T47D (cell line): ENCODE results near the gene RFX3.

Experiments used
- DNase-seq, 2 experiments: peaks; one replicate each; pipeline versions ENCODE4 v3.0.0 to v3.0.0-alpha.2; 2011 to 2012; ENCODE audit warnings: low read depth in 1 of 2, low spot score in 1 of 2
- JUND ChIP-seq: IDR thresholded peaks from 2 replicates; pipeline ENCODE4 v1.6.1; 2012; ENCODE audit warnings: low read depth
- in situ Hi-C: cut with HindIII; loops from 2 replicates; pipeline ENCODE4 v1.10.0; 2016; ENCODE audit warnings: low sequenced_read_pairs, low pct_unique_long_range_greater_than_20kb

The RFX3 gene

DNA sequence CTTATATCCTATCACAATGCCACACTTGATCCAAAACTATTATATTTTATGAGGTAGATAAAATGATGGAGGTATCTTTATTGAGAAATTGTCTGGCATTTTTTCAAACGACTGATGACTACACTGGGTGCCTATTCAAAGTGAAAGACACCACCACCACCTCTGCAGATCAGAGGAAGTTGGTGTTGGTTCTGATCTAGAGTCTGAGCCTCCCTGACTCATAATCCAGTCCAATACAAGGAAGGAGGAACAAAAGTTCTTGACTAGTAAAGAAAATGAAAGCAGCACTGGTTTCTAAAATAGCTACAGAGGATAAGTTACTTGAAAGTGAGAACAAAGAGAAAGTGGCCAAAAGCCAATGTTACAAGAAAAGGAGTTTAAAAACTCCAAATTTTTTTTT is 139.9 kb downstream of the RFX3 start:
- no peak for TF ChIP-seq JUND
- in situ Hi-C loops: no loop called here
- no peak for DNase-seq

DNA sequence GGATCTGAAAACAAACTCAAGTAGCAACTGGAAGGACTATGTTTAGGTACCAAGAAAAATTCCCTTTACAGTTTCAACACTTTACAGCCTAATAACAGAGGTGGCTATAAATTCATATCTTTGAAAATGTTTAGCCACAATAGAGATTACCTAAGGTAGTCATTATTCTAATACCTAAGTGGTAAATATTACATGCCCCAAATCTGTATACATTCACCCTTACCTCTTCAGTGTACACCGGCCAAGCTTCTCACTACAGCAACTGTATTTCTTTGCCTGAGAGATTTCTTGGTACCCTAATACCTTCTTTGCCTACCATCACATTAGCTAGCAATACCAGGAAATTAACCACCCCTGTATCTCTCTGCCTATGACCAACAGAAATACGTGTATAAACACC is 154.0 kb downstream of the RFX3 start:
- in situ Hi-C loops: no loop called here
- no peak for TF ChIP-seq JUND
- no peak for DNase-seq

DNA sequence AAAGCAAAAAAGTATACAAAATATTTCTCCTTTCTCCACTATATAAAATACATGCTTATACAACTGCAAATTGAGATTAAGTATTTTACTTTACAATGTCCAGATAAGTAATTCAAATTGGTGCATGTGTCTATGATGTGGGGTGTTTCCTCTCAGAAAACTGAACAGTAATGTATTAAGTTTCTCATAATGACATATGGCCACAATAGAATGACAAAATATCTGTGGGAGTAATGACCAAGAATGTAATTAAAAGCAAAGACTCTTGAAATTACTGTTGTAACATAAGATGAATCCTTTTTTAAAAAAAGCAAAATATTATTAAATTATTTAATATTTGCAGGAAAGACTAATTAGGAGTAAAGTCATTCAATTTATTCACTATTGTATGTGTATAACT is 155.1 kb downstream of the RFX3 start:
- DNase-seq: no peak
- no peak for TF ChIP-seq JUND
- in situ Hi-C loops: no loop called here

DNA sequence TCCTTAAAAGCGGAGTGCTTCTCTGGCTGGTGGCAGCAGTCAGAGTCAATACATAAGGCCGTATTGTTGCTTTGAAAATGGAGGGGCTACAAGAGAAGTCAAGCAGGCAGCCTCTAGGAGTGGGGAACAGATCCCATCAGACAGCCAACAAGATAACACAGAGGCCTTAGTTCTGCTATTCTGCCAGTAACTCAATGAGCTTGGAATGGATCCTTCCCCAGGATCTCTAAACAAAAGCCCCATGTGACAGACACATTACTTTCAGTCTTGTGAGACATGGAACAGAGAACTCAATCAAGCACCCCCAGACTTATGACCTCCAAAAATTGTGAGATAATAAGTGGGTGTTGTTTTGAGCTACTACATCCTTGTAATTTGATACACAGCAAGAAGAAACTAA is 158.6 kb downstream of the RFX3 start:
- no peak for DNase-seq
- in situ Hi-C loops: no loop called here
- no peak for TF ChIP-seq JUND

DNA sequence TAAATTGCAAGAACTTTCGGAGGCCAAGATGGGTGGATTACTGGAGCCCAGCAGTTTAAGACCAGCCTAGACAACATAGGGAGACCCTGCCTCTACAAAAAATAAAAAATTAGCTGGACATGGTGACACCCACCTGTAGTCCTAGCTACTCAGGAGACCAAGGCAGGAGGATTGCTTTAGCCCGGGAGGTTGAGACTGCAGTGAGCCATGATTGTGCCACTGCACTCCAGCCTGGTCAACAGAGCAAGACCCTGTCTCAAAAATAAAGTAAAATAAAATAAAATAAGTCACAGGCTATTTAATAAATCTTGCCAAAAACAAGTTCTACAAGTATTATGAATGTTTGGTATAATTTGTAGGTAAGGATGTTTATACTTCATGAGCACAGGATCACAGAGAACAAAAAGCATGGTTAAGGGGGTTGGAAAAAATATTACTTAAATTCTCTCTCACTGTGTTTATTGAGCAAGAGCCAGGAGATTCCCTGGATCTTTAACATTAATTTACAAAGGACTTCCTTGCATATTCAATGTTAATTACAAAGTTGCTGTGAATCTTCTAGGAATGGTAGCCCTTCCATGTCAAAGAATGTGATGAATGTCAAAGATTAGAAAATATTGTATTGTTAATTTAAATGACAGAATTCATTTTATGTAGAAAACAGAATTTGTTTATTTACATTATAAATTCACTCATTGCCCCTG is 164.0 kb downstream of the RFX3 start:
- TF ChIP-seq JUND: no peak
- in situ Hi-C loops: no loop called here
- DNase-seq: no peak

DNA sequence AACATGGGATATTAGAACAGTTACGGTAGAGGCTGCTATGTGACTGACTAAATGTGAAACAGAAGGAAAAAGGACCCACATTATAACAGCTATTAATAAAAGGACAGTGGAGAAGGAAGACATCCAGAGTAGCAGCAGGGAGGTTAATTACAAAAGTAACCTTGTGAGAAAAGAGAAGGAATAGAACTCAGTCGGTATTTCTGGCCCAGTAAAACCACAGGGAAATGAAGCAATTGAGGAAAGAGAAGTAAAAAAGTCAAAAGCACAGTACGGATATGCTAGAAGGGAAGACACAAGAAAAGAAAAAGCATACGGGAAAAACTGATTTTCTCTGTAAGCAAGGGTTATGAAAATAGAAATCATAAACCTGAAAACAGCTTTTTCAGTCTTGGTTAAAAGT is 164.7 kb downstream of the RFX3 start:
- DNase-seq: no peak
- no peak for TF ChIP-seq JUND
- in situ Hi-C loops: no loop called here

DNA sequence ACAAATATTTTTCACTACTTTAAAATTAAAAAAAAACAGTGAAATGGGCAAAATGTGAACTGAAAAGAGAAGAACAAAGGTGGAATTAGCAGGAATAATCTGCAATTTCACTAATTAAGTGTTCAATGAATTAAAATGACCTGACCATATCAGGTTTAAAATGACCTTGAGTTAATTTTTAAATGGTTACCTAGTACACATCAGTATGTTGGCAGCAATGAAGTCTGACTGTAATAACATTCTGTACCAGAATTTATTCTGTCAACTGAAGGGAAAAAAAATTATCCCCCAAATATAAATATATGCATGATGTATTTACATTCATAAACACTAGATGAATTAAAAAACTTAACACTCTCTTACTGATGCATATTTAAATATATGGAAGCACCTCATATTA is 165.6 kb downstream of the RFX3 start:
- no peak for TF ChIP-seq JUND
- DNase-seq: no peak
- in situ Hi-C loops: no loop called here

DNA sequence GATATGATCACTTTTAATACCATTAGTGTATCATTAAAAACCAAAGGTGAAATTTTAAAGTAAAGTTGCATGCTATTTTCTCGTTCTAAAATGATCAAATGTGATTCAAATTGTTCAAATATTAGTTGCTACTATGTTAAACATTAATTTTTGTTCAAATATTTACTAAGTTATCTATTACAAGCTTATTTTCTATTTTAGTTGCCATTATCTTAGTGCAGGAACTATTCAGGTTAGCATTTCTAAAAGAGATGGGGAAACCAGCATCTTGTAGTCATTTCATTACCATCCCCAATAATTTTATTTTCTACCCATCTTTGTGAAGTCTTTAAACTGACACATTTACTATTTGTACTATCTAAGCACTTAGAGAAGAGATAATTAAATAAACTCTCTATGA is 166.0 kb downstream of the RFX3 start:
- DNase-seq: no peak
- no peak for TF ChIP-seq JUND
- in situ Hi-C loops: no loop called here

DNA sequence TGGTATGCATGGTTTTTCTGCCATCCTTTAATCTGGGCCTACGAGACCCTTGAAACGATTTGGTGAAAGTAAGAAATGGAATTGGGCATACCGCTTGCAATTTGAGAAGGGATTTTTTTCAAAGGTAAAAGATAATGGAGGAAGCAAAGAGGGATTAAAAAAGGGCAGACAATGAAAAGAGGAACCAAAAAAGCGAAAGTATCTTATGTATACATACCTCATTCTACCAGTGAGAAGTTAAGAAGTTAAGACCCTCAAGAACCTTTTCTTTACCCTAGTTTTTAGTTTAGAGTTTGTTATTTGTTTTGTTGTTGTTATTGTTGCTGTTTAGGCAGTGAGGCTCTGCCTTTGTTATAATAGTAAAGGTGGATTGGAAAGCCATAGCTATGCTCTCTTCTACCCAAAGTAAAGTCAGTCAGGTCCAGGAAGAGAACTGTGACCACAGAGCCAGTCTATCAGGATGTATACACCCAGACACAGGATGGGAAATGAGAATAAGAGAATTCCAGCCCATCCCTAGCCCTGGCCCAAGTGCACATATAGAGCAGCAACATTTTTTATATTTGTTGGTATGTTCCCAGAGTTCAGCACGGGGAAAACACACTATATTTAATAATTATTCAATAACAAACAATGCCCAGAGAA is 166.6 kb downstream of the RFX3 start:
- in situ Hi-C loops: no loop called here
- no peak for DNase-seq
- TF ChIP-seq JUND: no peak

DNA sequence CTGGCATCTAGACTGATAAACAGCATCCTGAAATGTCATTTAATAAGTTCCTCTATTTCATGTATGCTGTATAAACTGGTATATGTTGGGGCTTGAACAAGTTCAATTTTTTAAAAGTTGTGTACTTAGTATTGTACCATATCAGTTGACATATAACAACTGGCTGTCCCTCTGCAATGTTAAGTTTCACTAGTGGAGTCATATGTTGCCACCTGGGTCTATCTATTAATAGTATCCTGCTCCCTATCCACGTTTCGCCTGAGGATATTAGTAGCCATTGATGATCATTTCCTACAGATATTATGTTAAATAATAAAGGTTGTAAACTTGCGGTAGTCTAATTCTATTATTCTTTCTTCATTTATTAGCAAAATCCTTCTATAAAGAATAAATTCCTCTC is 177.6 kb downstream of the RFX3 start:
- no peak for DNase-seq
- in situ Hi-C loops: no loop called here
- TF ChIP-seq JUND: no peak

DNA sequence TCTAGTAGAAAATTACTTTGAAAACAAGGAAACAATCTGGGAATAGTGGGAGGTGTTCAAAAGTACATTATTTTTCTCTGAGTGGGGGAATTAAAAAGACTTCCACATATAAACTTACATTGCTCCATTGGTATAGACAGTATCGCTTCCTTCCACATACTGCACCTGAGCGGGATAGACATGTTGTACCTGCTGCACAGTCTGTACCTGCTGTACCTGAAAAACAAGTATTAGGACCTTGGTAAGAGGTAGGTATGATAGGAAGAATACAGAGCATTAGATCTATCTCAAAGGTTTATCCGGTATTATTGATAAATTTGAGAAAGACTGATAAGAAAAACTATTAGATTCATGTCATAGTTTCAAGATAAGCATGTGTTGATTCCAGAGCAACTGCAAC is 179.3 kb downstream of the RFX3 start:
- no peak for TF ChIP-seq JUND
- in situ Hi-C loops: no loop called here
- peak in 1 of 2 experiments; percentile 58 for DNase-seq

DNA sequence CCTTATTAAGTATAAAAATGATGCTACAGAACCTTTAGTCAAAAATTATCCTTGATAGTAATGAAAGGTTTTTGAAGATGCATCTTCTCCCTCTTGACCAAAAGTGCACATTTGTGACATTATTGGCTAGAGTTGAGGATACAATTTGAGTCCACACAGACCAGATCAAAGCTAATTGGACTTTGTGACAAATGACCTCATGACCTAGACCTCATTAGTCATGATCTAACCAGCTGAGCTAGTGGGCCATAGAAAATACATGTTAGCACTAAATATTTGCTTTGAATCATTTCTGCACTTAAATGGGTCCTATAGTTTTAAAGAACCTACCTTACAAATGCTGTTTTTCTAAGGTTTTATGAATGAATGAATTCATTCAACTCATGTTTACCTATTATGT is 182.1 kb downstream of the RFX3 start:
- no peak for TF ChIP-seq JUND
- in situ Hi-C loops: no loop called here
- no peak for DNase-seq

DNA sequence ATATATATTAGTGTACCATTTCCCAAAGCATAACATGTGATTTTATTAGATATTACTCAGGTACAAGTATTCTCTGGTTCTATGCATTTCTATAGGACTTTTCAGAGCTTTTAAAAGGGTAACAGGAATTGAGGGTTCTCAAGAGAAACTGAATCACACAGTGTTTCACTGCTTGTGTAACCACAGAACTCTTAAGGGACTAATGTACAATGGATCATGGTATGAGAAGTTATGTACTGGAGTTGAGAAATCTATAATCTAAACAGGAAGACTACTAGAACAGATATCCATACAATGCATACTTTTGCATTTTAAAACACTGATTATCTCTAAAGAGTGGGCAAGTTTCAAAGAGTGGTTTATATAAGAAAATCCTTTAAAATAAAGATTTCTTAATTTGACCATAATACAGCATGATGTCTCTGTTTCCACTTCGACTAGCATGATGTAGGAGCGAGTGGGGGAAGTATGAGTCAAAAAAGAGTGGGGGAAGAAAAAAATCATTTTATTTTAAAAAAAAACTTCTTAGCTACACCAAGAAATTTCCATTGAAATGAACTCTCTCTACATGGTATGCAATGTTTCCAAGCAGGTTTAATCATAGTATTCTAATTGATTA is 183.5 kb downstream of the RFX3 start:
- DNase-seq: no peak
- in situ Hi-C loops: no loop called here
- no peak for TF ChIP-seq JUND
